Liver (tissue), 3 donors: ENCODE data around the gene CDX1.

Experiments
- HNF4A ChIP-seq, 2 donors: conservative IDR thresholded peaks; 2 replicates each; pipeline ENCODE4 v1.6.1; 2016; ENCODE audit warnings: antibody characterized with exemption in 2 of 2, mild to moderate bottlenecking in 2 of 2
- SP1 ChIP-seq: IDR thresholded peaks from 2 replicates; pipeline ENCODE4 v1.6.1; 2018; ENCODE audit warnings: antibody characterized with exemption, mild to moderate bottlenecking
- TF ChIP-seq, protein P1 (sequence below): IDR thresholded peaks from 2 replicates; pipeline ENCODE4 v1.6.1; 2016; ENCODE audit warnings: antibody characterized with exemption, mild to moderate bottlenecking
- TF ChIP-seq, protein P2 (sequence below): fragments of 150-350 bp; IDR thresholded peaks from 2 replicates; pipeline ENCODE4 v1.5.1; 2017; ENCODE audit warnings: improper control_type of control experiment, low read depth, low read length; ENCODE audit not compliant: missing input control
- donor health status: healthy.
- donor health status: healthy.

DNA sequence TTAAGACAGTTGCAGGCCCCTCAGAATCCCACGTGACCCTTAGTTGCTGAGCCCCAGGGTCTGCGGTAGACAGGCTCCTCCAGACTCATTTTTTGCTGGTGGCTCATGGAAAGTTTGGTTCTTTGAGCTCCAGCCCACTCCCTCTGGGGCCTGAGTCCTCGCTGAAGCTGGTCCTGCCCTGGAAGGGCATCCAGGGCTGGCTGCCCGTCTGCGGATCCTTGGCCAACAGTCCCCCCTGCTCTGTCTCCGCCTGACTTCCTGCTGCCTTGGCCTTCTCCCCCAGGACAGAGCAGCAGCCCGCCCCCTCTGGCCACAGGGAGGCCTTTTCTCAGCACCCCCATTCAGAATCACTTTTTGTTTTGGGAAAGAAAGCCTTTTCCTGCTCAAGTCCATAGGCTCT is 47.7 kb downstream of the CDX1 start:
- TF ChIP-seq, protein P1, sequence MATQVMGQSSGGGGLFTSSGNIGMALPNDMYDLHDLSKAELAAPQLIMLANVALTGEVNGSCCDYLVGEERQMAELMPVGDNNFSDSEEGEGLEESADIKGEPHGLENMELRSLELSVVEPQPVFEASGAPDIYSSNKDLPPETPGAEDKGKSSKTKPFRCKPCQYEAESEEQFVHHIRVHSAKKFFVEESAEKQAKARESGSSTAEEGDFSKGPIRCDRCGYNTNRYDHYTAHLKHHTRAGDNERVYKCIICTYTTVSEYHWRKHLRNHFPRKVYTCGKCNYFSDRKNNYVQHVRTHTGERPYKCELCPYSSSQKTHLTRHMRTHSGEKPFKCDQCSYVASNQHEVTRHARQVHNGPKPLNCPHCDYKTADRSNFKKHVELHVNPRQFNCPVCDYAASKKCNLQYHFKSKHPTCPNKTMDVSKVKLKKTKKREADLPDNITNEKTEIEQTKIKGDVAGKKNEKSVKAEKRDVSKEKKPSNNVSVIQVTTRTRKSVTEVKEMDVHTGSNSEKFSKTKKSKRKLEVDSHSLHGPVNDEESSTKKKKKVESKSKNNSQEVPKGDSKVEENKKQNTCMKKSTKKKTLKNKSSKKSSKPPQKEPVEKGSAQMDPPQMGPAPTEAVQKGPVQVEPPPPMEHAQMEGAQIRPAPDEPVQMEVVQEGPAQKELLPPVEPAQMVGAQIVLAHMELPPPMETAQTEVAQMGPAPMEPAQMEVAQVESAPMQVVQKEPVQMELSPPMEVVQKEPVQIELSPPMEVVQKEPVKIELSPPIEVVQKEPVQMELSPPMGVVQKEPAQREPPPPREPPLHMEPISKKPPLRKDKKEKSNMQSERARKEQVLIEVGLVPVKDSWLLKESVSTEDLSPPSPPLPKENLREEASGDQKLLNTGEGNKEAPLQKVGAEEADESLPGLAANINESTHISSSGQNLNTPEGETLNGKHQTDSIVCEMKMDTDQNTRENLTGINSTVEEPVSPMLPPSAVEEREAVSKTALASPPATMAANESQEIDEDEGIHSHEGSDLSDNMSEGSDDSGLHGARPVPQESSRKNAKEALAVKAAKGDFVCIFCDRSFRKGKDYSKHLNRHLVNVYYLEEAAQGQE: no peak
- TF ChIP-seq, protein P2, sequence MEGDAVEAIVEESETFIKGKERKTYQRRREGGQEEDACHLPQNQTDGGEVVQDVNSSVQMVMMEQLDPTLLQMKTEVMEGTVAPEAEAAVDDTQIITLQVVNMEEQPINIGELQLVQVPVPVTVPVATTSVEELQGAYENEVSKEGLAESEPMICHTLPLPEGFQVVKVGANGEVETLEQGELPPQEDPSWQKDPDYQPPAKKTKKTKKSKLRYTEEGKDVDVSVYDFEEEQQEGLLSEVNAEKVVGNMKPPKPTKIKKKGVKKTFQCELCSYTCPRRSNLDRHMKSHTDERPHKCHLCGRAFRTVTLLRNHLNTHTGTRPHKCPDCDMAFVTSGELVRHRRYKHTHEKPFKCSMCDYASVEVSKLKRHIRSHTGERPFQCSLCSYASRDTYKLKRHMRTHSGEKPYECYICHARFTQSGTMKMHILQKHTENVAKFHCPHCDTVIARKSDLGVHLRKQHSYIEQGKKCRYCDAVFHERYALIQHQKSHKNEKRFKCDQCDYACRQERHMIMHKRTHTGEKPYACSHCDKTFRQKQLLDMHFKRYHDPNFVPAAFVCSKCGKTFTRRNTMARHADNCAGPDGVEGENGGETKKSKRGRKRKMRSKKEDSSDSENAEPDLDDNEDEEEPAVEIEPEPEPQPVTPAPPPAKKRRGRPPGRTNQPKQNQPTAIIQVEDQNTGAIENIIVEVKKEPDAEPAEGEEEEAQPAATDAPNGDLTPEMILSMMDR: no peak
- TF ChIP-seq SP1 (no peak), HNF4A (conservative IDR thresholded peaks at IDR 0.05) (no peak)
